ENCODE results near the gene BCL11B.

Gene BCL11B

GRCh38 chr14:99267837-99268781, 3.9 kb downstream of the BCL11B start:
- no peak overlapping the region for H3K4me3 ChIP-seq (ENCODE audit: low read depth, low read length)
- no peak for DNase-seq (ENCODE audit: low read depth)
- TF ChIP-seq CTCF (IDR thresholded peaks at IDR 0.05; ENCODE audit: insufficient read depth, low read depth, low read length, missing control alignments), result no peak

- no peak overlapping the region for H3K4me3 ChIP-seq (ENCODE audit: low read depth, low read length)
- DNase-seq (ENCODE audit: low read depth), result no peak
- TF ChIP-seq CTCF (IDR thresholded peaks at IDR 0.05; ENCODE audit: insufficient read depth, low read depth, low read length, missing control alignments), result no peak
Measured at GRCh38 chr14:99267381-99267780, 4.6 kb downstream of the BCL11B start.

DNA sequence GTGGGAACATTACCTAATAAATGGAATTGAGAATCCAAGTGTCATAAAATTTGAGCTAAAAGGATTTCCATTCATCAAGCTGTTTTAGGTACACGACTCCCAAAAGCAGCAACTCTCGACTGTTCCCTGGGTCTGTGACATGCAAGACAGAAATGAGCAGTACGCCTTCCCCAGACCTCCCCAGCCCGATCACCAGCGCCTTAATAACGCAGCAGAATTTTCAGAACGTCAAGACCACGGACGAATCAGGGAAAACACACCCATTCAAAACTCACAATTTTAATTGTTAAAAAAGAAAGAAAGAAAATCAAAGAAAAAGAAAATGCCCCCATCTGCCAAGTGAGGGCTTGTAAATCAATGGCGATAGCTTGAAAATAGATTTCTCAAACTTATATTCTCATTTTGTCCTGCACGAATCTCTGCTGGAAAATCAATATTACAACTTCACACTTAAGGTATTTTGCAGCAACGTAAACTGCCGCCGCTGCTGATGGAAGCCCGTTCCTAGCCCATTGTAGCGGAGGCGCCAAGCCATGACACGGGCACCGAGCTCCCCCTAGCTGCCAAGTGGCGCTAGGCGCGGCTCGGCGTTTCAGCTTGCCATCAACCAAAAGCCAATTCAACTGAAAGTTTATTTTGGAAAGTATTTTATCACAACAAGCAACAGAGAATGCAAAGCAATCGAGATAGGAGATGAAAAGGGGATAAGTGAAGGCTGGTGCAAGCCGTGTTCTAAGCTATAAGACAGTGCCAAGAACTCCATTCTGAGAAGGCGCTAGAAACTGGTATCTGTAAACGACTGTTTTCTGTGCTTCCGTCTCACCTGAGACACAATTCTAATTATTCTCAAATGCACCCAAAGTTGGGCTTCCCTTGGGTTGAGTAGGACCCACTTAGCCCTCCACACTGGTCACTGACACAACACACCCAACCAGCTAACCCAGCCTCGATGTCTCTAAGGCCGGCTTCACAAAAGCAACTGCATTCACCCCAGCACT, 5.5 kb downstream of the BCL11B start:
- H3K4me3 ChIP-seq (ENCODE audit: low read depth, low read length), result no peak overlapping the region; the same call in 1 of the 2 replicates
- DNase-seq (ENCODE audit: low read depth), result peak; percentile 83
- peak; percentile 97 for TF ChIP-seq CTCF (IDR thresholded peaks at IDR 0.05; ENCODE audit: insufficient read depth, low read depth, low read length, missing control alignments)

DNA sequence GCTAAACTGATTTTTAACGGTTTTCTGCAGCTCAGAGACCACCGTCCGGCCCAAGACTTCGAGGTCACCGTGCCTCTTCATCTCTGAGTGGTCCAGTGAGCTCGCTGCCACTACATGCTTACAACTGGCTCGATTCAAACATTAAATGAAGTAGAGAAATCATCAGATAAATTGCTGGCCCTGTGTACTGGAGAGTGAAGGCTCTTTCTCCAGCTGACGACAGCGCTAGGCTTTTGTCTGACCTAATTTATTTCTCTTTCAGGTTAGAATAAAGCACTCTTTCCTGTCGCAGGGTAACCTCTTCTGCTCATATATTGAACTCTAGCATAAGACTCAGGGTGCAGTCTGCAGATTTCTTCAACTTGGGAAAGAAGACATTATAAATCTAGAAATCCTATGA, 6.4 kb downstream of the BCL11B start:
- no peak for TF ChIP-seq CTCF (IDR thresholded peaks at IDR 0.05; ENCODE audit: insufficient read depth, low read depth, low read length, missing control alignments)
- H3K4me3 ChIP-seq (ENCODE audit: low read depth, low read length), result no peak overlapping the region
- no peak for DNase-seq (ENCODE audit: low read depth)

DNA sequence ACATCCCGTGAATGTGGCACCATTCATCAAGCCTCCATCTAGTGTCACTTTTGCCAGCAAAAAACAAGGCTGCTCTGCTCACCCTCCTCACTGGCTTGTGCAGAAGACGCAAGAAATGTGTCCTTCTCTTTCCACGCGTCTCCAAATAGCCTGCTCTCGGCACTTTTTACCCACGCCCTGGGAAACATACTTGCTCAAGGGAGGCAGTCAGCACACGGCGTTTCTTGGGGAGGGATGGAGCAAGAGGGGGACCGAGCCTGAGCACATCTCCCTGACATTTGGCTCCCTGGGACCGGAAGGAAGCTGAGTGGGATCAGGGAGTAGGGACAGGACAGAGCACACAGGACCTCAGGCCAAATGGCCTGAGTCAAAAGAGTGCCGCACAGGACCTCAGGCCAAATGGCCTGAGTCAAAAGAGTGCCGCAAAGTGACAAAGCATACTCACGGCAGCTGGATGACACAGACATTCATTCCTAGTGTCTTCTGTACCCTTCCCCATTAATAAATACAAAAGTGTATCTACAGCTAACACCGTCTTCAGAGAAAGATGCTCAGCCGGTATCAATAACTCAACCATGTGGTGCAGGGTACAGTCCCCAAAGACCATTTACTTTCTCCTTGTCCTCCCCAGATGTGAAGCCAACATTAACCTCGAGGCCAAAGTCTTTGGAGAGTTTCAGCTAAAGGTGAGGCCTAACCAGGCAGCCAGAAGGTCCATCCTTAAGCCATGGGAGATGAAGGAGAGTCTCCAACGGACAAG, 7.1 kb downstream of the BCL11B start:
- H3K4me3 ChIP-seq (ENCODE audit: low read depth, low read length), result no peak overlapping the region
- no peak for TF ChIP-seq CTCF (IDR thresholded peaks at IDR 0.05; ENCODE audit: insufficient read depth, low read depth, low read length, missing control alignments)
- no peak for DNase-seq (ENCODE audit: low read depth)
